ENCODE results near the gene LRRC9. TPM values are rescaled to one million over a fixed set of nuclear protein-coding genes. Genes with fewer than 3 reads are reported as not detected.

LRRC9 gene
- total RNA-seq, 1 donor from 2014 or later, result not detected

DNA sequence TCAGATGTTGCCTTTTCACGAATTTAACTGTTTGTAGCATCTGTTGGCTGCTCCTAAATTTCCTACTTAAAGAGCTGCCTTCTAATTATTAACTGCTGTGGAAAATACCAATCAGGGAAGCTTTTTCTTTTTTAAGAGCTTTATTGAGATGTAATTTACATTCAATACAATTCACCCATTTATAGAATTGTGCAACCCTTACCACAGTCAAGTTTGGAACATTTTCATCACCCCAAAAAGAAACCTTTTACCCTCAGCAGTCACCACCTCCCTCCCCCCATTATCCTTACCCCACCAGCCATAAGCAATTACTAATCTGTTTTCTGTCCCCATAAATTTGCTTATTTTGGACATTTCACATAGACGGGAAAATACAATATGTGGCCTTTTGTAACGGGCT lies 173.1 kb downstream of the LRRC9 start:
- TF ChIP-seq CTCF (IDR thresholded peaks at IDR 0.05), result no peak
- Histone ChIP-seq H3K36me3 (peaks cover 11% of the 10 kb centered on the region), H3K27ac (peak overlapping the region; percentile 97), H3K4me1 (peaks cover 45% of the 10 kb centered on the region), H3K4me3 (peak overlapping the region; percentile 78), H3K9me3 (no peaks in the 10 kb centered on the region), H3K27me3 (ENCODE audit: low read depth) (no peaks in the 10 kb centered on the region)
- intact Hi-C loops (cut with DNase I), result no loop called here
- DNase-seq (no peak), ATAC-seq (no peak)

GRCh38 chr14:60093606-60094005 lies 173.7 kb downstream of the LRRC9 start:
- no peak for TF ChIP-seq CTCF (IDR thresholded peaks at IDR 0.05)
- no peaks in the 10 kb centered on the region for H3K9me3 ChIP-seq
- no peak for ATAC-seq
- no peak overlapping the region for H3K27ac ChIP-seq
- peaks cover 11% of the 10 kb centered on the region for H3K36me3 ChIP-seq
- H3K4me1 ChIP-seq, result peaks cover 45% of the 10 kb centered on the region
- H3K4me3 ChIP-seq, result peak overlapping the region; percentile 78
- intact Hi-C loops (cut with DNase I), result no loop called here
- DNase-seq, result no peak
- no peaks in the 10 kb centered on the region for H3K27me3 ChIP-seq (ENCODE audit: low read depth)

DNA sequence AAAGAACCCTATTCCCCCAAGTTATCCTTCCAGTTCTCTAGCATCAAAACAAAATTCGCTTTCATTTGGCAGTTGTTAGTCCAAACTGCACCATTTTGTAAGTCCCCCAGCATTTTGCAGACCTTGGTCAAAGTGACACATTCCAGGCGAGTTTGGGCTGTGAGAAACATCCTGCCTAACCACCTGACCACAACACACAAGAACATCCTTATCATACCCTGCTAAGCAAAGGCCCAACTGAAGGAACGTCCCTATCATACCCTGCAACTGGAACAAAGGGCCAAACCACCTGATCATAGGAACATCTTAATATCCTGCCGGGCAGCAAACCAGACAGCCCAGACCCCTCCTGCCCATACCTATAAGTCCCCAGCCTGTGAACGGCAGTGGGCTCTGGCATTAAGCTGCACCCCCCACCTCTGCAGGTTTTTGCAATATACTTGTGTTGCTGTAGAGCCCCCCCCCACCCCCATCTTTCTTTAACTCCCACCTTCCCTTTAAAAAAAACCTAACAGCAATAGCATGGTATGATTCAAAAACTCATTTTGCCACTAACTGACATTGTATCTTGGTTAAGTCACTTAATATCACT lies 174.5 kb downstream of the LRRC9 start:
- H3K4me3 ChIP-seq, result no peak overlapping the region
- peaks cover 45% of the 10 kb centered on the region for H3K4me1 ChIP-seq
- DNase-seq, result no peak
- no peak for ATAC-seq
- no peak for TF ChIP-seq CTCF (IDR thresholded peaks at IDR 0.05)
- no peaks in the 10 kb centered on the region for H3K27me3 ChIP-seq (ENCODE audit: low read depth)
- H3K9me3 ChIP-seq, result no peaks in the 10 kb centered on the region
- intact Hi-C loops (cut with DNase I), result no loop called here
- no peak overlapping the region for H3K27ac ChIP-seq
- peaks cover 11% of the 10 kb centered on the region for H3K36me3 ChIP-seq

DNA sequence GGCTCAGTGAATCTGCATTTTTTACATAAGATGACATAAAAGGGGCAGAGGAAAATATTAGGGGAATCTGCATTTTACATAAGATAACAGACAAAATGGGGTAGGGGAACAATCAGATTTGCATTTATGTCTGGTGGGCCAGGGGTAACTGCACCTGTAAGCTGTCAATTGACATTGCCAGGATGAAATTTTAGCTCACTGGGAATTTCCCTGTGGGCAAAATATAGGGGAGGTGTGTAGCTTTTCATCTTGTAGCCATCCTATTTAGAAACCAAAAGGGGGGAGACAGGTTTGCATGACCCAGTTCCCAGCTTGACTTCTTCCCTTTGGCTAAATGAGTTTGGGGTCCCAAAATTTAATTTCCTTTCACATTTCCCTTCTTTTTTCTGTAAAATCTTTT lies 175.3 kb downstream of the LRRC9 start:
- no peaks in the 10 kb centered on the region for H3K27me3 ChIP-seq (ENCODE audit: low read depth)
- H3K4me3 ChIP-seq, result no peak overlapping the region
- peaks cover 44% of the 10 kb centered on the region for H3K4me1 ChIP-seq
- H3K9me3 ChIP-seq, result no peaks in the 10 kb centered on the region
- ATAC-seq (no peak), DNase-seq (no peak)
- no peak overlapping the region for H3K27ac ChIP-seq
- H3K36me3 ChIP-seq, result peaks cover 11% of the 10 kb centered on the region
- no peak for TF ChIP-seq CTCF (IDR thresholded peaks at IDR 0.05)
- intact Hi-C loops (cut with DNase I), result no loop called here

DNA sequence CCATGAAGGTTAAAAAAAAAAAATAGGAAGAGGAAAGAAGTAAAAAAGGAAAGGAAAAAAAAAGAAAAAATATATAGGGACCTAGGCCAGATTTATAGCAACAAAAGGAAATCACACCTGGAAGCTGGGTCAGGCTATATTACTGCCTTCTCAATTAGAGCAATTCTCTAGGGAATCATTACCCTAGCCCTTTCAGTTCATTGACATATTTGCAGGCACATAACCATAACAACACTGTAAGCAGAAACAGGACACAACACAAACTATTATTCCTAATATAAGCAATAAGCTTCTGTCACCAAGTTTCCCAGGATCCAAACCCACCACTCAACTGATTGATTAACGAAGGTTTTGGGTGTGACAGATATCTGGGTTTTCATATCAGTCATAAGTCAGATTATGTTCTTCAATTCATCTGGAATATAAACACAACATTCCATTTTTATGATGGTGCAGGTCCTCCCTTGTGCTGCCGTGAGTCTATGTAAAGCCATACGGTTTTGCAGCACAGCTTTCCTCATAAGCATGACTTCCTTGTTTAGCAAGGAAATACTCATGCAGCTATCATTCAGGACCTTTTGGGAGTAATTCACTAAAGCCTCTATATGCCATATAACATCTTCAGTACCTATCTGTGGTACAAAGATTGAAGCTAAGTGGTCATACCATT lies 176.0 kb downstream of the LRRC9 start:
- ATAC-seq (no peak), DNase-seq (no peak)
- TF ChIP-seq CTCF (IDR thresholded peaks at IDR 0.05), result no peak
- H3K36me3 ChIP-seq, result peaks cover 11% of the 10 kb centered on the region
- peaks cover 38% of the 10 kb centered on the region for H3K4me1 ChIP-seq
- H3K9me3 ChIP-seq, result no peaks in the 10 kb centered on the region
- no peak overlapping the region for H3K27ac ChIP-seq
- intact Hi-C loops (cut with DNase I), result no loop called here
- no peaks in the 10 kb centered on the region for H3K27me3 ChIP-seq (ENCODE audit: low read depth)
- no peak overlapping the region for H3K4me3 ChIP-seq

Measured in lower lobe of right lung (tissue), 2 donors.